ENCODE measurements around the gene KCNQ1OT1.

Gene KCNQ1OT1

DNA sequence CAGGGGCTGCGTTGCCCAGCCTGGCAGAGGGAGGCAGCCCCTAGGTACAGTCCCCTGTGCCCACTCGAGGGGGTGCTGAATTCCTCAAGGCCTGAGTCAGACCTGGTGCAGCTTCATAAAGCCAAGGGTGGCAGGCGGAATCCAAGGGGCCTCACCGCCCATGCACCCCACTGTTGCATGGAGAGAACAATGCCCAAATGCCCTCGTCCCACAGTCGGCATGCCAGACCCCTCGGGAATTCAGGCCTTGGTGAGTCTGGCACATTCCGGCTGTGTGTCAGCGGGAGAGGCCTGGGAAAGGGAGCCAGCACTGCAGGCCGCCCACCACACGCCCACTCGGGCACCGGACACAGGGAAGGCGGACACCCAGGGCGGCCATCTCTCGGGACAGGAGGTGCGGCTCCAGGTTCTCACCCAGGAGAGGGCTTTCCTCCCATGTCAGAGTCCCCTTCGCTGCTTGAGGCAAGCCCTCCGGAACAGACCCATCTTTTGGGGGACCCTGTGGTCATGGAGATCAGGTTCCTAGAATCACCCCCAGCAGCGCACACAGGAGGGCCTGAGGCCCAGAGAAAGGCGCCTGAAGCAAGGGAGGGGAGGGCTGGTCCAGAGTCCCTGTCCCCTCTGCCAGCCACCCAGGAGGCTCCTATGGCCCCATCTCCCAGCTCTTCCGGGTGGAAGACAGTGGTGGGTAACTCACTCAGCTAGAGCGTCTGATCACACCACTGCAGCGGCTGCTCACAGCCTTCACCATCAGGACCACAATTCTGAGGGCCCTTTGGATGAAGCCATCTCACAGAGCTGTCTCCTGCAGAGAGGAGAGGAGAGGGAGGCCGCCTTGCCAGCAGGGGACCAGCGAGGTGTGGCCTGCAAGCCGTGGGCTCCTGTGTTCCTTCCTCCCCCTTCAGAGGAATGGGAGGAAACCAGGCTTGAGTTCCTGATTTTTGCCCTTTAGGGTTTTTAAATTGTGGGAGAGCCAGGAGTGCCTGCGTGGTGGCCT, 31.6 kb upstream of the KCNQ1OT1 start:
- no peak overlapping the region for H3K4me3 ChIP-seq (ENCODE audit: low read depth, low read length)
- DNase-seq (ENCODE audit: low read depth) = no peak
- TF ChIP-seq, protein P1, sequence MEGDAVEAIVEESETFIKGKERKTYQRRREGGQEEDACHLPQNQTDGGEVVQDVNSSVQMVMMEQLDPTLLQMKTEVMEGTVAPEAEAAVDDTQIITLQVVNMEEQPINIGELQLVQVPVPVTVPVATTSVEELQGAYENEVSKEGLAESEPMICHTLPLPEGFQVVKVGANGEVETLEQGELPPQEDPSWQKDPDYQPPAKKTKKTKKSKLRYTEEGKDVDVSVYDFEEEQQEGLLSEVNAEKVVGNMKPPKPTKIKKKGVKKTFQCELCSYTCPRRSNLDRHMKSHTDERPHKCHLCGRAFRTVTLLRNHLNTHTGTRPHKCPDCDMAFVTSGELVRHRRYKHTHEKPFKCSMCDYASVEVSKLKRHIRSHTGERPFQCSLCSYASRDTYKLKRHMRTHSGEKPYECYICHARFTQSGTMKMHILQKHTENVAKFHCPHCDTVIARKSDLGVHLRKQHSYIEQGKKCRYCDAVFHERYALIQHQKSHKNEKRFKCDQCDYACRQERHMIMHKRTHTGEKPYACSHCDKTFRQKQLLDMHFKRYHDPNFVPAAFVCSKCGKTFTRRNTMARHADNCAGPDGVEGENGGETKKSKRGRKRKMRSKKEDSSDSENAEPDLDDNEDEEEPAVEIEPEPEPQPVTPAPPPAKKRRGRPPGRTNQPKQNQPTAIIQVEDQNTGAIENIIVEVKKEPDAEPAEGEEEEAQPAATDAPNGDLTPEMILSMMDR (IDR thresholded peaks at IDR 0.05; ENCODE audit: control insufficient read depth, extremely low read depth, insufficient read depth) = no peak

DNA sequence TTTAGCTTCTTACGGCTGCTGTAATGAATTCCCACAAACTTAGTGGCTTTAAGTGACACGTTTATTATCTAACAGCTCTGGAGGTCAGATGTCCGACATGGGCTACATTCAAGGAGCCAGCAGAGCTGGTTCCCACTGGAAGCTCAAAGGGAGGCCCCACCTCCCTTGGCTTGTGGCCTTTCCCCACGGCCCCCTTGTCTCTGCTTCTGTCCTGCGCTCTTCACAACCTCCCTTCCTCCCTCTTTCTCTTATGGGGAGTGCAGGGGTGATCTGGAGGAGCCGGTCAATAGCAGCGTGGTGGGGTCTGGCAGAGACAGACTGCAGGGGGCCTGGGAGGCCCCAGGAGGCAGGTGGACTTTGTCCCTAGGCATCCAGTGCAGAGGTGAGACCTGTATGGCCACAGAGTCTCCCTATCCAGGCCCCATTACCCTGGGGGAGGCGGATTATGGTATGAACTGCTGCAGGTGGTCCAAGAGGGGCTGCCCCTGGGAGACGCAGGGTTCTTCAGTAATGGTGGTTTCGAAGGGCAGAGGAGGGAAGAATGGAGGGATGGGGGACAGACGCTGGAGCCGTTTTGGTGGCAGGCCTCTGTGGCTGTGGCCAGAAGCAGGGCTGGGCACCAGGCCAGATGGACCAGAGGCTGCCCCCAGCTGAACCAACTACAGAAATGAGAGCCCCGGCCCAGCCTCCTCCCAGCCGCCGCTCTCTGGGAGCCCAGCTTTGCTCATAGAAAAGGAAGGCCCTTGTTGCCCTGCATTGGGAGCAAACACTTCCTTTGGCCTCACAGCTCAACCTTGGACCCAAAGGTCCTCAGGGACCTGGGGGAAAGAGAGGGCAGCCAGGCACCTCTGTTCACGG, 30.7 kb upstream of the KCNQ1OT1 start:
- DNase-seq (ENCODE audit: low read depth) = no peak
- TF ChIP-seq, protein P1 (IDR thresholded peaks at IDR 0.05; ENCODE audit: control insufficient read depth, extremely low read depth, insufficient read depth) = no peak
- no peak overlapping the region for H3K4me3 ChIP-seq (ENCODE audit: low read depth, low read length)

DNA sequence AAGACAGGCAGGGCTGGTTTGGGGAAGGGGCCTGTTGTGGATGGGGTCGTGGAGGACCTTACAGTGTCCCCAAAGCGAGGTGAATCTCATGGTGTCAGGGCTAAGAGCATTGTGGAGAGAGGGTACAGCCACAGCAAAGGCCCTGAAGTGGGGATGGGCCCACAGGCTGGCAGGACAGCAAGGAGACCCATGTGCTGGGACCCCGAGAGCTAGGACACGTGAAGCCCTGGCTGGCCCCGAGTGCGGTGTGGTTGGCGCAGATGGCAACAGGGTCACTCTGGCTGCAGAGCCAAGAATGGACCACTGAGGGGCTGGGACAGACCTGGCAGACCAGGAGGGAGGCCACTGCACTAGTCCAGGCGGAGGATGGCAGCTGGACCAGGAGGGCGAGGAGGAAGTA, 30.0 kb upstream of the KCNQ1OT1 start:
- no peak for DNase-seq (ENCODE audit: low read depth)
- TF ChIP-seq, protein P1 (IDR thresholded peaks at IDR 0.05; ENCODE audit: control insufficient read depth, extremely low read depth, insufficient read depth) = no peak
- no peak overlapping the region for H3K4me3 ChIP-seq (ENCODE audit: low read depth, low read length)

DNA sequence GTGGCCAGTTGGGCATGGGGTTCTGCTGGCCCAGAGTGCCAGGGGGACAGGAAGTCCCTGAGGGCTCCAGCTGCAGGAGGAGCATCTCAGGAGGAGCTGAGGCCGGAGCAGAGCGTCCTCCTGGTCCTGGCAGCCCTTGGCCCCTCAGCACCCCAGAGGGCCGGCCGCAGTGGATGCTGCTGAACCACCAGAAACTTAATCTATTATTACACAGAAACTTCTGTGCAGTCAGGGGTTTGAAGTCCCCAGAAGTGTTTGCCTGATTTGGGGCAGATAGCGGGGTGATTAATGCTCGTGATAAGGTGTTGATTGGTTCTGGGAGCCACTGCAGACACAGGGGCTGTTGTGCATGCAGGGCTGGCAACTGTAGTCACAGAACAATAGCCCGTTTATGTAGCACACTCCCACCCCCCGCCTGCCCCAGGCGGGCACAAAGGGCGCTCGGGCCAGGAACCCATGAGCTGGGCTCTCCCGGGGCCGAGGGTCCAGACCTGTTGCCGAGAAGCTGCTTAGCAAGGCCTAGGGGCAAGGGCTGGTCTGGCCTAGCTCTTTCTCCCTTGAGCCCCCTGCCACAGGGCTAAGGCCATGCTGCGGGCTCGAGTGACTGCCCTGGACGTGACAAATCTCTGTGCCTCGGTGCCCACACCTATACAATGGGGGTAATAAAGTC, 29.0 kb upstream of the KCNQ1OT1 start:
- DNase-seq (ENCODE audit: low read depth) = no peak
- TF ChIP-seq, protein P1 (IDR thresholded peaks at IDR 0.05; ENCODE audit: control insufficient read depth, extremely low read depth, insufficient read depth) = no peak
- H3K4me3 ChIP-seq (ENCODE audit: low read depth, low read length) = no peak overlapping the region

DNA sequence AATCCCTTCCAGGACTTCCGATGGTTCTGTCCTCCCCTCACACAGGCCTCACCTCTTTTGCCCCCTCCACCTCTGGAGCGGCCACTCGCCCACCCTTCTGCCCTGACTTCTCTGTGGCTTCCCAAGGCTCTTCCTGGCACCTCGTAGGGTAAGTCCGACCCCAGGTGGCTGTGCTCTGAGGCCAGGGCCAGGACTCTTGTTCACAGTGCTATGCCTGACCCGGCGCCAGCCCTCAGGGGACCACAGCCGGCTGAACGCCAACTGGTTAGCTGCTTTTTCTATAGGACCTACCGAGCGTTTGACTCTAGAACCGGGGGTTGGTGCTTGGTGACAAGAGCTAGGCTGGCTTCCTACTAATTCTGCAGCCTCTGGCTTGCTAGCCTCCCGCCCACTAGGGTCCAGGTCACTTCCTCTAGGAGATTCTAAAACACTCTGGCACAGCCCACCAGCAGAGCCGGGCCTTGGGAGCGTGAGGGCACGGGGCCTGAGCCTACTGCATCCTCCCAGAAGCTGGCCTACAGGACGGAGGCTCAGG, 28.4 kb upstream of the KCNQ1OT1 start:
- TF ChIP-seq, protein P1 (IDR thresholded peaks at IDR 0.05; ENCODE audit: control insufficient read depth, extremely low read depth, insufficient read depth) = no peak
- no peak for DNase-seq (ENCODE audit: low read depth)

DNA sequence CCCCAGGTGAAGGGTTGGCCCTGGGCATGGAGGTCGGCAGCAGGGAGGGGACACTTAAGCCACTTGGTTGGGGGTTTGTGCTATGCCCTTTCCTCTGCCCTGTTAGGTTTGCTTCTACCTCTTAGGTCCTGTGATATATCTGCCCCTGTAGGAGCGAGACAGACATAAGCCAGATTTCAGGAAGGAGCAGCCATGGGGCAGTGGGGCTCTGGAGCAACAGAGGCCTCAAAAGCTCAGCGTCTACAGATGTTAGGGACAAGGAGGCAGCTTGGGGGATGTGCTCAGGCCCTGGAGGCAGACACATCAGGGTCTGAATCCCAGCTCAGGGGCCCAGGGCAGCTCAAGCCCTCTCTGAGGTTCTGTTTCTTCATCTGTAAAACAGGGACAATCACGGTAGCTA, 27.2 kb upstream of the KCNQ1OT1 start:
- no peak for DNase-seq (ENCODE audit: low read depth)
- no peak overlapping the region for H3K4me3 ChIP-seq (ENCODE audit: low read depth, low read length)
- TF ChIP-seq, protein P1 (IDR thresholded peaks at IDR 0.05; ENCODE audit: control insufficient read depth, extremely low read depth, insufficient read depth) = no peak

More for the DNA sequence above, 28.4 kb upstream of the KCNQ1OT1 start:
- H3K4me3 ChIP-seq (ENCODE audit: low read depth, low read length) = no peak overlapping the region

Data from LNCaP clone FGC (cell line).